ENCODE measurements around the gene KCTD2. TPM values are rescaled to one million over a fixed set of nuclear protein-coding genes. Genes with fewer than 3 reads are reported as not detected.
A peak's percentile ranks its signal among the peaks of the same experiment; 100 is the strongest.
"Not testable (repeated sequence)": the region's sequence is repeated elsewhere in the genome, so short reads cannot be mapped to it uniquely, and the experiment has no call there.

The KCTD2 gene
- total RNA-seq (2014; rRNA removed; shearing (Covaris generic)) = 23.3 and 26.6 TPM in 2 replicates
- polyA plus RNA-seq (2015; cell fraction: cytosol; rRNA removed) = 31.7 and 38.6 TPM in 2 replicates
- polyA plus RNA-seq (2015; cell fraction: nucleus; rRNA removed) = 23.1 and 34.6 TPM in 2 replicates

GRCh38 chr17:75046407-75047289 is at the start of gene KCTD2, which contains the start of gene ATP5PD:
Gene KCTD2, plus strand, starts transcription at chr17:75047225. Its CDS starts 26 bp downstream, at chr17:75047251.
Gene ATP5PD, minus strand, starts transcription at chr17:75046969. Its CDS starts 4,319 bp downstream, at chr17:75042650.
- DNase-seq (ENCODE audit: low read depth, low spot score) = peak; percentile 99
- in situ Hi-C loops (cut with HindIII; ENCODE audit: low pct_unique_long_range_greater_than_20kb, low sequenced_read_pairs) = no loop called here

DNA sequence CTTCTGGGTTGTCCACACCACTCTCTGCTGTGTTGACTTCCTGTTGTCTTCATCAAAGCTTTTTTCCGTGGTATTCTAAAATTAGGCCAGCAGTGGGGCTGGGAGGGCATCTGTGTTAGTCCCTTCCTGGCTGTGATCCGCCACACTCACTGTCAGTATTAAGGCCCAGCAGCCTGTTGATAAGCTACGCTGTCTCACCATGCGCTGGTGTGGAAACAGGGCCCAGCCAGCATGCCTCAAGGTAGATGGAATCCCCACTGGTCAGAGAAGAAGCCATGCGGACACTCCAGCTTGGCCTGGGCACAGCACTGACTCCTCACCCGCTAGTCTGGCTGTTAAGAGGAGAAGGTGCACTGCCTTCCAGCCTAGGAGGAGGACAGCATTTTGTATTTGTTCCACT is 48.2 kb upstream of the KCTD2 start:
- DNase-seq (ENCODE audit: low read depth, low spot score) = no peak
- in situ Hi-C loops (cut with HindIII; ENCODE audit: low pct_unique_long_range_greater_than_20kb, low sequenced_read_pairs) = no loop called here

DNA sequence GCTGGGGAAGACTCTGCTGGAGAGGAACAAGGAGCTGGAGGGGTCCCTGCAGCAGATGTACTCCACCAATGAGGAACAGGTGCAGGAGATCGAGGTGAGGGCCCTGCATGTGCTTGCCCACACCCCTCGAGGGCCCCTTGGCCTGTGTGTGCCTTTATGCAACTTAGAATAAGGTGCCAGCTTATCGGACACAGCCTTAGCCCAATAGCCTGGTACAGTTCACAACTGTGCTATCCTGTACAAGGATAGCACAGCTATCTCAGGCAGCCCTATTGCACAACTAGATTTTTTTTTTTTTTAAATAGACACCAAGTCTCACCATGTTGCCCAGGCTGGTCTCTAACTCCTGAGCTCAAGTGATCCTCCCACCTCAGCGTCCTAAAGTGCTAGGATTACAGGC is 47.5 kb upstream of the KCTD2 start:
- in situ Hi-C loops (cut with HindIII; ENCODE audit: low pct_unique_long_range_greater_than_20kb, low sequenced_read_pairs) = no loop called here
- DNase-seq (ENCODE audit: low read depth, low spot score) = no peak

DNA sequence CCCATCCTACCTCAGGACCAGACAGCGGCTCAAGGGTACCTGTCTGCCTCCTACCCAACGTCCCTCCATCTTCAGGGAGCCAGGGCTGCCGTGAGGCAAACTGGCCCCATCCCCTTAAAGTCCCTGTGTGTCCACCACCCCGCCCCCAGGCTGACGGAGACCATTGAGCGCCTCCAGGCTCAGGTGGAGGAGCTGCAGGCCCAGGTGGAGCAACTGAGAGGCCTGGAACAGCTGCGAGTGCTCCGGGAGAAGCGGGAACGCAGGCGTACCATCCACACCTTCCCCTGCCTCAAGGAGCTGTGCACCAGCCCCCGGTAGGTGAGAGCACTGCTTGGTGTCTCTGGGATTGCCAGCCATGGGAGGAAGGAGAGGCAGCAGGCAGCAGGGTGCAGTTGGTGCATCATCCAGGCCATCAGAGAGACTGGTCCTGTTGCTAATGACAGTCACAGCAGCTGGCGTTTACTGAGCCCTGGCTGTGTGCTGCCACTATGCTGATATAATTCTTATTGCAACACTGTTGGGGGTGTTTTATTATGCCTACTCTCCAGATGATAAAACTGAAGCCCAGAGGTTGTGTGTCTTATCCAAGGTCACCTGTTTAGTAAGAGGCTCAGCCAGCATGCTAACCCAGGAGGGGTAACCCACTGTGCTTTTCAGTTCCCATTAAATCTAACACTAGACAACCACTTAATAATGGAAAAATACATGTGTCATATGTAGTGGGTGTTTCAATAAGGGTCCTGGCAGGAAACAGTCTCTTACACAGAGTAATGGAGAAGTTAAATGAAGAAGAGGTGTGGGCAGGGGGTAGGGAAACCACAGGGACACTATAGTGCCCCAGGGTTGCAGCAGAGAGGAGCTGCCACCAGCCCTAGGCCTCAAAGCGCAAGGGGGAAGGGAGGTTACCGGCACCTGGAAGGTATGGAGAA is 44.8 kb upstream of the KCTD2 start:
- in situ Hi-C loops (cut with HindIII; ENCODE audit: low pct_unique_long_range_greater_than_20kb, low sequenced_read_pairs) = no loop called here
- no peak for DNase-seq (ENCODE audit: low read depth, low spot score)

DNA sequence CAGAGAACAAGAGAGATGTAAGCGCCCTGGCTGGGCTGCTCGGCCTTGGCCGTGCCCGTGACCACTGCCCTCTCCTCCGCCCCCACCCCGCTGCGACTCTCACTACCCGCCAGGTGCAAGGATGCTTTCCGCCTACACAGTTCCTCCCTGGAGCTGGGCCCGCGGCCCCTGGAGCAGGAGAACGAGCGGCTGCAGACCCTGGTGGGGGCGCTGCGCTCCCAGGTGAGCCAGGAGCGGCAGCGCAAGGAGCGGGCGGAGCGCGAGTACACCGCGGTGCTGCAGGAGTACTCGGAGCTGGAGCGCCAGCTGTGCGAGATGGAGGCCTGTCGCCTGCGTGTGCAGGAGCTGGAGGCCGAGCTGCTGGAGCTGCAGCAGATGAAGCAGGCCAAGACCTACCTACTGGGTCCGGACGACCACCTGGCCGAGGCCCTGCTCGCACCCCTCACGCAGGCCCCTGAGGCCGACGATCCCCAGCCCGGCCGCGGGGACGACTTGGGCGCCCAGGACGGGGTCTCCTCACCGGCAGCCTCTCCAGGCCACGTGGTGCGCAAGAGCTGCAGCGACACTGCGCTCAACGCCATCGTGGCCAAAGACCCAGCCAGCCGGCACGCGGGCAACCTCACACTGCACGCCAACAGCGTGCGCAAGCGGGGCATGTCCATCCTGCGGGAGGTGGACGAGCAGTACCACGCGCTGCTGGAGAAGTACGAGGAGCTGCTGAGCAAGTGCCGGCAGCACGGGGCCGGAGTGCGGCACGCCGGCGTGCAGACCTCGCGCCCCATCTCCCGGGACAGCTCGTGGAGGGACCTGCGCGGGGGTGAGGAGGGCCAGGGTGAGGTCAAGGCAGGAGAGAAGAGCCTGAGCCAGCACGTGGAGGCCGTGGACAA is 43.7 kb upstream of the KCTD2 start:
- DNase-seq (ENCODE audit: low read depth, low spot score) = no peak
- in situ Hi-C loops (cut with HindIII; ENCODE audit: low pct_unique_long_range_greater_than_20kb, low sequenced_read_pairs) = no loop called here

DNA sequence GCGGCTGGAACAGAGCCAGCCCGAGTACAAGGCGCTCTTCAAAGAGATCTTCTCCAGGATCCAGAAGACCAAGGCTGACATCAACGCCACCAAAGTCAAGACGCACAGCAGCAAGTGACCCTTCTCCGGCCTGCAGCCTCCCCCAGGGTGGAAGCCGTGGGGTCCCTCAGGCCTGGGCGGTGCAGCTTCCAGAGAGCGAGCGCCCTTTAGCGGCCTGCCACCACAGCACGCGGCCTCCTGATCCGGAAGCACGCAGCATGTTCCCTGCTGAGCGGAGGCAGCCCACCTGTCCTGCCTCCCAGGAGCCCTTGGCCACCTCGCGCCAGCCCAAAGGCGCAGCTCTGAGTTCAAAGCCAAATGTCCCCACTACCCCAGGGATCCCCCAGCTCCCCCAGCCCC is 43.1 kb upstream of the KCTD2 start:
- in situ Hi-C loops (cut with HindIII; ENCODE audit: low pct_unique_long_range_greater_than_20kb, low sequenced_read_pairs) = no loop called here

GRCh38 chr17:75004371-75004770 is 42.7 kb upstream of the KCTD2 start:
- DNase-seq (ENCODE audit: low read depth, low spot score) = no peak
- in situ Hi-C loops (cut with HindIII; ENCODE audit: low pct_unique_long_range_greater_than_20kb, low sequenced_read_pairs) = no loop called here

More for the DNA sequence above, 43.1 kb upstream of the KCTD2 start:
- no peak for DNase-seq (ENCODE audit: low read depth, low spot score)

DNA sequence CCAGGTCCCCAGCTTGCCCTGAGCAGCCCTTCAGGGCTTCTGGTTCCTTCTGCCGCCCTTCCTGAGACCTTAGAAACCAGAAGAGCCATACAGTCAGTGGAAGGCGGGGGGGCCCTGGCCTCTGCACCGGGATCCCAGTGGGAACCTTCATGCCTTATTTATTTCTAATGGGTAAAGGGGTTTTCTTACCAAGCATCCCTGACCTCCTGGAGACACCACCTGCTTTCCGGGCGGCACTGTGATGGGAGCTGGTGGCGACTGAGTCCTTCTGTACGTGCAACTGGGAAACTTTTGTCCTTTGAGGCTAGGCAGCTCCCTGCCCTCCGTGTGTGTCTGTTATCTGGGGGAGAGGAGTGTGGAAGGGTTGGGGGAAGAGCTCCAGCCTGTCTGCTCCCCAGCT is 41.7 kb upstream of the KCTD2 start:
- in situ Hi-C loops (cut with HindIII; ENCODE audit: low pct_unique_long_range_greater_than_20kb, low sequenced_read_pairs) = no loop called here
- DNase-seq (ENCODE audit: low read depth, low spot score) = no peak

GRCh38 chr17:75006084-75006483 is 40.9 kb upstream of the KCTD2 start:
- in situ Hi-C loops (cut with HindIII; ENCODE audit: low pct_unique_long_range_greater_than_20kb, low sequenced_read_pairs); DNase-seq (ENCODE audit: low read depth, low spot score): not testable (repeated sequence)

DNA sequence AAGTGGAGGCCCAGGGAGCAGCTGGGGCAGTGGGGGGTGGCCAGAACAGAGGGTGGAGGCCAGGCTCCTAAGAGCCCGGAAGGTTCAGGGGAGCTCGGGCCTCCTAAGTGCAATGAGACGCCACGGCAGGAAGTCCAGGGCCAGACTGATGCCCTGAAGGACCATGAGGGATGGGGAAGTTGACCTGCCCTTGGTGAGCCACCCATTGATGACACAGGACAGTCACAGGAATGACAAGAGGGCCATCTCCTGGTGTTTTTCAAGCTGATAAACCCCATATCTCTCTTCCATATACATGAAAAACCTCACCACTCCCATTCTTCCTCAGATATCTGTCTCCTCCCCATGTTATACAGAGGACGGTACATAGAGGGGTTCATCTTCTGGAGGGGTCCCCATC is 40.4 kb upstream of the KCTD2 start:
- DNase-seq (ENCODE audit: low read depth, low spot score) = peak; percentile 34
- in situ Hi-C loops (cut with HindIII; ENCODE audit: low pct_unique_long_range_greater_than_20kb, low sequenced_read_pairs) = no loop called here

DNA sequence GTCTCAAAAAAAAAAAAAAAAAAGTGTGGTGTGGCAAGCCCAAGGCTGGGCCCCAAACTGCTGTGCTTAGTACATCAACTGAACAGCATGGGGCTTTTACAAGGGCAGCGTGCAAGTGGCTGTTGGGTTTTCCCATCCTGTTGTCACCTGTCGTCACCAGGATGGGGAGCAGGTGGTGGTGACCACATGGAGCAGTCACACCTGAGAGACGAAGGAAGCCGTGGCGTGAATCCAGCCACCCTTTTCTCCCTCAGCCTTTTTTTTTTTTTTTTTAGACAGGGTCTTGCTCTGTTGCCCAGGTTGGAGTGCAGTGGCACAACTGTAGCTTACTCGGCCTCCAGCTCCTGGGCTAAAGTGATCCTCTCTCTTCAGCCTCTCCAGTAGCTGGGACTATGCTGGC is 38.7 kb upstream of the KCTD2 start:
- in situ Hi-C loops (cut with HindIII; ENCODE audit: low pct_unique_long_range_greater_than_20kb, low sequenced_read_pairs) = no loop called here
- DNase-seq (ENCODE audit: low read depth, low spot score) = no peak

DNA sequence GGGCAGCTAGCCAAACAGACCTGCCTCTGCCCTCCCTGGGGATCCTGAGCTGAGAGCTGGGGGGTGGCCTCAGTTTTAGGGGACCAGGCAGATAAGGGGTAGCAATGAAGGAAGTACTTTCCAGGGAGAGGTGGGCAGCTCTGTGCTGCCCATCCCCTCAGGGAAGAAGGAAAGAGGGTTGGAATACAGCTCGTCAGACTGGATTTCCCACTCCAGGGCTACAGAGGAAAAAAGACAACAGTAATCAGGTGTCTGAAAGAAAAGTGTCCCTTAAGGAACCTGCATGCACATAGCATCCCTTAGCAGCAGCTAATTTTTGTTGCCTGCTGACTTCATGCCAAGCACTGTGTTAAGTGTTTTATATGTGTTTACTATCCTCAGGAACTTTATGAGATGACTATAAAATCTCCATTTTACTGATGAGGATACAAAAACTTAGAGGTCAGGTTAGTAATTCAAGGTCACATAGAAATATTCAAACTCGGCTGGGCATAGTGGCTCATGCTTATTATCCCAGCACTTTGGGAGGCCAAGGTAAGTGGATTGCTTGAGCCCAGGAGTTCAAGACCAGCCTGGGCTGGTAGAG is 37.8 kb upstream of the KCTD2 start:
- no peak for DNase-seq (ENCODE audit: low read depth, low spot score)
- in situ Hi-C loops (cut with HindIII; ENCODE audit: low pct_unique_long_range_greater_than_20kb, low sequenced_read_pairs) = no loop called here

- peak; percentile 45 for DNase-seq (ENCODE audit: low read depth, low spot score)
- in situ Hi-C loops (cut with HindIII; ENCODE audit: low pct_unique_long_range_greater_than_20kb, low sequenced_read_pairs) = no loop called here
These were observed 36.2 kb upstream of the KCTD2 start for GRCh38 chr17:75010683-75011400.

DNA sequence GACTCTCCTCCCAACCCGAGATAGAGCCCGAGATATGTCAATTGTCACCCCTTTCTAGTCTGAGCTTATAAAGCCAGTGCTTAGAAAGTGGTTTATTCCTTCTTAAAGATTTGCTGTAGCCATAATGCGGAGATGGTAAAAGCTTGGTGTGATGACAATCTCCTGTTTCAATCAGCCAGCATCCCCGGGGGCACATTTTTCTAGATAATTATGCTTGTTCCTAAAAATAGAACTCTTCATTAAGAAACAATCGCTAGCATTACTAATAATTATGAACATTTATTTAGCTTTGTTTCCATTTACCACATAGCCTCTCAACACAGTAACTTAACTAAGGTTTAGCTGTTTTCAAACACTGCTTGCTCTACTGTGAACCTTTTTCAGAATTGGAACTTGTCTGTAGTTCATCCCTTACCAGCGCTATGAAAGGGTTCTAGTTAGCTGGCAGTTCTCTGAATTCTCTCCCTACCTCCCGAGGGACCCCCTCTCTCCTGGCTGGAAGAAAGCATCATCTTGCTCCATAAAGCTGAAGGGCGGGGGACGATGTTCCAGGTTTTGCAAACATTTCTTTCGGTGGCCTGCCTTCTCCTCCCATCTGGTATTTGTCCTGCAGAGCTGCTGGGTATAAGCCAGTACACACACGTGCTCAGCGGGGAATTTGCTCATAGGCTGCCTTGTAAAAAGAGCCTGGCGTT is 35.5 kb upstream of the KCTD2 start:
- peak; percentile 30 for DNase-seq (ENCODE audit: low read depth, low spot score)
- in situ Hi-C loops (cut with HindIII; ENCODE audit: low pct_unique_long_range_greater_than_20kb, low sequenced_read_pairs) = no loop called here

DNA sequence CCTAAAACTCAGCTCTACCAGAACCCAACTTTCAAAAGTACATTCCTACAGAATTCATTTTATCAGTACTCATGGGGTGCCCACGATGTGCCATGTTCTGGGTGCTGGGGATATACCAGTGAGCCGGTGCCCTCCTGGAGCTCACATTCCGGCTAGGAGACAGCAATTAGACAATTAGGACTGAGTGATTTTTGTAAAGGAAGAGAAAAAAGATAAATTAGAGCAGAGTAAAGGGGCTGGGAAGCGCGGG is 35.0 kb upstream of the KCTD2 start:
- DNase-seq (ENCODE audit: low read depth, low spot score) = no peak
- in situ Hi-C loops (cut with HindIII; ENCODE audit: low pct_unique_long_range_greater_than_20kb, low sequenced_read_pairs) = no loop called here
